GM12878 (cell line): Measurements from ENCODE around the gene LARP6.
A peak's percentile ranks its signal among the peaks of the same experiment; 100 is the strongest.

Experiments
- ATF3 ChIP-seq: IDR thresholded peaks from 2 replicates; pipeline ENCODE4 v1.6.1; 2011; ENCODE audit warnings: low read depth, mild to moderate bottlenecking, low read length, moderate library complexity, borderline replicate concordance; ENCODE audit errors: extremely low read depth
- BACH1 ChIP-seq: fragments of 450-650 bp; IDR thresholded peaks from 2 replicates; pipeline ENCODE4 v1.6.1; 2017; ENCODE audit warnings: mild to moderate bottlenecking, borderline replicate concordance
- BRCA1 ChIP-seq: IDR thresholded peaks from 2 replicates; pipeline ENCODE4 v1.6.1; 2011; ENCODE audit warnings: low read depth, low read length, improper control_type of control experiment
- CTCF ChIP-seq, 3 experiments: IDR thresholded peaks in 2 of 3; conservative IDR thresholded peaks in 1 of 3; 2 replicates each; pipeline ENCODE4 v1.5.1; 2011; ENCODE audit warnings: low read depth in 3 of 3, low read length in 3 of 3, mild to moderate bottlenecking in 3 of 3, control low read depth in 2 of 3, moderate library complexity in 2 of 3, inconsistent platforms in 1 of 3, mixed read lengths in 1 of 3; ENCODE audit not compliant: control insufficient read depth in 2 of 3, insufficient read depth in 1 of 3; ENCODE audit errors: extremely low read depth in 1 of 3
- EZH2 ChIP-seq: IDR thresholded peaks from 2 replicates; pipeline ENCODE4 v1.6.1; 2012; ENCODE audit warnings: low read depth, mild to moderate bottlenecking, control low read depth, inconsistent platforms, low read length, borderline replicate concordance; ENCODE audit not compliant: control insufficient read depth
- FOXM1 ChIP-seq: IDR thresholded peaks from 2 replicates; pipeline ENCODE4 v1.6.1; 2012; ENCODE audit warnings: low read depth, mild to moderate bottlenecking, inconsistent platforms, low read length, moderate library complexity
- HDAC6 ChIP-seq: fragments of 200-600 bp; sonication (generic); IDR thresholded peaks from one replicate; pipeline ENCODE4 v1.8.0; 2017; ENCODE audit warnings: antibody characterized with exemption; ENCODE audit not compliant: unreplicated experiment
- HDGF ChIP-seq: fragments of 450-650 bp; IDR thresholded peaks from 2 replicates; pipeline ENCODE4 v1.6.1; 2016; ENCODE audit warnings: antibody characterized with exemption
- RBBP5 ChIP-seq: fragments of 200-600 bp; sonication (generic); conservative IDR thresholded peaks from 2 replicates; pipeline ENCODE4 v1.6.1; 2016
- REST ChIP-seq: IDR thresholded peaks from 2 replicates; pipeline ENCODE4 v1.6.1; 2012; ENCODE audit warnings: mild to moderate bottlenecking, low read depth, low read length
- SMC3 ChIP-seq: IDR thresholded peaks from 2 replicates; pipeline ENCODE4 v1.6.1; 2011; ENCODE audit warnings: low read length, improper control_type of control experiment, borderline replicate concordance
- SPI1 ChIP-seq: IDR thresholded peaks from 2 replicates; pipeline ENCODE4 v1.6.1; 2011; ENCODE audit warnings: low read depth, mild to moderate bottlenecking, low read length, moderate library complexity, borderline replicate concordance; ENCODE audit not compliant: insufficient read depth
- STAT3 ChIP-seq: IDR thresholded peaks from 2 replicates; pipeline ENCODE4 v1.6.1; 2011; ENCODE audit warnings: low read depth, low read length, improper control_type of control experiment
- ZBTB40 ChIP-seq: fragments of 450-650 bp; IDR thresholded peaks from 2 replicates; pipeline ENCODE4 v1.6.1; 2016; ENCODE audit warnings: mild to moderate bottlenecking, moderate library complexity, borderline replicate concordance

- TF ChIP-seq STAT3 (no peak), HDGF (no peak), CTCF (IDR thresholded peaks at IDR 0.05 in 2 of 3, conservative IDR thresholded peaks at IDR 0.05 in 1 of 3; ENCODE audit: control insufficient read depth in 2 of 3, extremely low read depth in 1 of 3, insufficient read depth in 1 of 3, low read depth in 3 of 3, low read length in 3 of 3) (no peak), ATF3 (no peak), RBBP5 (no peak), SMC3 (no peak), EZH2 (no peak), SPI1 (peak; percentile 56; the same call in 1 of the 2 replicates), ZBTB40 (no peak), BRCA1 (no peak), BACH1 (no peak), FOXM1 (no peak), HDAC6 (no peak), REST (no peak)
These were observed 1.8 kb upstream of the LARP6 start for GRCh38 chr15:70855764-70856163.
